GM19372 (cell line): Measurements from ENCODE around the gene PFKM.
A peak's percentile ranks its signal among the peaks of the same experiment; 100 is the strongest.

ENCODE experiments used
- ATAC-seq: cut with Tn5 transposase; IDR thresholded peaks from one replicate; pipeline ENCODE4 v1.9.1; 2021; ENCODE audit warnings: mild to moderate bottlenecking, low read depth, moderate library complexity; ENCODE audit not compliant: unreplicated experiment

Gene PFKM

GRCh38 chr12:48183876-48184548, 64.8 kb downstream of the PFKM start:
- ATAC-seq, result peak; percentile 10

GRCh38 chr12:48184549-48184922, 65.4 kb downstream of the PFKM start:
- ATAC-seq, result no peak

- no peak for ATAC-seq
Observed at GRCh38 chr12:48185181-48185919, 66.2 kb downstream of the PFKM start.

- no peak for ATAC-seq
Observed at GRCh38 chr12:48187916-48188695, 68.9 kb downstream of the PFKM start.

GRCh38 chr12:48189331-48190125, 70.4 kb downstream of the PFKM start:
- ATAC-seq, result no peak

GRCh38 chr12:48191096-48191495, 71.9 kb downstream of the PFKM start:
- no peak for ATAC-seq

- ATAC-seq, result no peak
Observed at GRCh38 chr12:48192861-48193260, 73.7 kb downstream of the PFKM start.

- no peak for ATAC-seq
Observed at GRCh38 chr12:48193623-48194022, 74.5 kb downstream of the PFKM start.

GRCh38 chr12:48194799-48195201, 75.6 kb downstream of the PFKM start:
- ATAC-seq, result no peak
